ENCODE measurements around the gene OPRD1. TPM values are rescaled to one million over a fixed set of nuclear protein-coding genes. Genes with fewer than 3 reads are reported as not detected.

Gene OPRD1
- total RNA-seq, 1 donor, result not detected

DNA sequence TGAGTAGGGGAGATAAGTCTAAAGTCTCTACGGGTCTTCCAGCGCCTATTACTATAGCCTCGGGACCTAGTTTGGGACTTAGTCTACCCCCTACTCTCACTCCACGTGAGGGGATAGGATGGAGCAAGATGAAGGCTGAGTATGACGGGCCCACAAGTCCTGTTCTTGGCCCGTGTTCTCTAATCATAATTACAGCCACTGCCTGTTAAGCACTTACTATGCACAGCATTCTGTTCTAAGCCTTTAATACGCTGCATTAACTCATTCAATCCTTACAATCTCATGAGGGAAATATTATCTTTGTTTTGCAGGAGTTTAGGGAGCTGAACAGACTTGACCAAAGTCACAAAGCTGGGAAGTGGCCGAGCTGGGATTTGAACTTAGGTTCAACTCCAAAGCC, 78.5 kb downstream of the OPRD1 start:
- TF ChIP-seq, protein P1, sequence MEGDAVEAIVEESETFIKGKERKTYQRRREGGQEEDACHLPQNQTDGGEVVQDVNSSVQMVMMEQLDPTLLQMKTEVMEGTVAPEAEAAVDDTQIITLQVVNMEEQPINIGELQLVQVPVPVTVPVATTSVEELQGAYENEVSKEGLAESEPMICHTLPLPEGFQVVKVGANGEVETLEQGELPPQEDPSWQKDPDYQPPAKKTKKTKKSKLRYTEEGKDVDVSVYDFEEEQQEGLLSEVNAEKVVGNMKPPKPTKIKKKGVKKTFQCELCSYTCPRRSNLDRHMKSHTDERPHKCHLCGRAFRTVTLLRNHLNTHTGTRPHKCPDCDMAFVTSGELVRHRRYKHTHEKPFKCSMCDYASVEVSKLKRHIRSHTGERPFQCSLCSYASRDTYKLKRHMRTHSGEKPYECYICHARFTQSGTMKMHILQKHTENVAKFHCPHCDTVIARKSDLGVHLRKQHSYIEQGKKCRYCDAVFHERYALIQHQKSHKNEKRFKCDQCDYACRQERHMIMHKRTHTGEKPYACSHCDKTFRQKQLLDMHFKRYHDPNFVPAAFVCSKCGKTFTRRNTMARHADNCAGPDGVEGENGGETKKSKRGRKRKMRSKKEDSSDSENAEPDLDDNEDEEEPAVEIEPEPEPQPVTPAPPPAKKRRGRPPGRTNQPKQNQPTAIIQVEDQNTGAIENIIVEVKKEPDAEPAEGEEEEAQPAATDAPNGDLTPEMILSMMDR (IDR thresholded peaks at IDR 0.05; ENCODE audit: insufficient read depth, low read length), result no peak
- no peak overlapping the region for H3K4me3 ChIP-seq (ENCODE audit: low read depth, low read length)
- no peak for DNase-seq (ENCODE audit: low read depth)

DNA sequence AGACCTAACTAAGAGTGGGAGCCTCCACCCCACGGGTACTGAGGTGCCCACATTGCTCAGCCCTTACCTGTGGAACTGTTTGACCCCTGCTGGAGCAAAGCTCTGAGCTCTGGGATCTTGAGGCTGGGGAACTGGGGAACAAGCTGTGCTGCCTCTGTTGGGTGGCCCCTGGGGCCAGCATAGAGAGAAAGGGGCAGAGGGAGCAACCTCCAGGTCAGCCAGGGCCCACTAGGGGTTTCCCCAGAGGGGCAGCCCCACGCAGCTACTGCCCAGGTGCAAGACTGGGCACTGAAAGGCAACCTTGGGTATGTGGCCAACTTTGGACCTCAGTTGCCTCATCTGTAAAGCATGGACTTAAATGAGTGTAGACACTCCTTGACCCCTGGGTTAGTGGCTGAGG, 78.9 kb downstream of the OPRD1 start:
- TF ChIP-seq, protein P1 (IDR thresholded peaks at IDR 0.05; ENCODE audit: insufficient read depth, low read length), result no peak

DNA sequence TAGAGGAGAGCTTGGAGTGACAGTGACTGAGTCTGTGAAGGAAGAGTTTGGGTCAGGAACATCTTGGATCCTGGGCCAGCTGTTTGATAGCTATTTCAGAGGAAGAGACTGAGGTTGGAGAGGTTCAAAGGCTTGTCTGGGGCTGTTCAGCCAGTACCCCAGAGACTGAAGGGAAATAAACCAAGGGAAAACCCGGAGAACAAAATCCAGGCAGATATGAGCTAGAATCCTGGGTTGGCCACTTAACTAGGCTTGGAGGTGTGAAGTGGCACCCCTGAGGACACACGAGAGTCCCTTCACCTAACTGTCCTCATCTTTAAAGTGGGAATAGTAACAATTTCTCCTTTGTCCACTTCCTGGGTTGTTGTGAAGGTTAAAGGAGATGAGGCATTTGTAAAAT, 79.3 kb downstream of the OPRD1 start:
- no peak overlapping the region for H3K4me3 ChIP-seq (ENCODE audit: low read depth, low read length)
- no peak for DNase-seq (ENCODE audit: low read depth)
- TF ChIP-seq, protein P1 (IDR thresholded peaks at IDR 0.05; ENCODE audit: insufficient read depth, low read length), result no peak

More for the DNA sequence above, 78.9 kb downstream of the OPRD1 start:
- DNase-seq (ENCODE audit: low read depth), result no peak
- no peak overlapping the region for H3K4me3 ChIP-seq (ENCODE audit: low read depth, low read length)

DNA sequence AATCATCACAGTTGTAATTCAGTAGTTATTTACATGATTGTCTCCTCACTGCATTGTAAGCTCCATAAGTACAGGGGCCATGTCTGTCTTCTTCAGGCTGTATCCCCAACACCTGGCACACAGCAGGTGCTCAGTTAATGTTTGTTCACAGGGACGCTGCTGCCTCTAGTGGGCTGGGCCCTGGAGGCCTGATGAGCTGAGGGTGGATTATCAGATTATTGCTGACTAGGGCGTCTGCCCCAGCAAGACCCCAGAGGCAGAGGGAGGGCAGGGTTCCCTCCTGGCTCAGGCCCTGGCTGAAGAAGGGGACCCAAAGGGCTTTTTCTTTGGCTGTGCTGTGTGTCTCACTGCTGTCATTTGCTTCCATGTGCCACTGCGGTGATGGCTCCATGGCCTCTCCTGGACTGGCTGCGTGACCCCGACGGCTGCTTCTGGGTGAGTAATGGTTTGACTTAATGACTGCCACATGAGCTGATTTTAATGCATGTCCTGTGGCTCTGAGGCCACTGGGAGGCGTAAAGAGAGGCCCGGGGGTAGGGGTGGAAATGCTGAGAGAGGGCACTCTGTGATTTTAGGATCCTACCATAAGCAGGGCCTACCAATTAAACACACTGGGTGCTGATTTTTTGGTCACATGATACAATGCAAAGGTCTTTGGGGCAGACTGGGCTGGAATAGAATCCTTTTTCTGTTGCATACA, 81.6 kb downstream of the OPRD1 start:
- TF ChIP-seq, protein P1 (IDR thresholded peaks at IDR 0.05; ENCODE audit: insufficient read depth, low read length), result no peak
- H3K4me3 ChIP-seq (ENCODE audit: low read depth, low read length), result no peak overlapping the region
- no peak for DNase-seq (ENCODE audit: low read depth)

DNA sequence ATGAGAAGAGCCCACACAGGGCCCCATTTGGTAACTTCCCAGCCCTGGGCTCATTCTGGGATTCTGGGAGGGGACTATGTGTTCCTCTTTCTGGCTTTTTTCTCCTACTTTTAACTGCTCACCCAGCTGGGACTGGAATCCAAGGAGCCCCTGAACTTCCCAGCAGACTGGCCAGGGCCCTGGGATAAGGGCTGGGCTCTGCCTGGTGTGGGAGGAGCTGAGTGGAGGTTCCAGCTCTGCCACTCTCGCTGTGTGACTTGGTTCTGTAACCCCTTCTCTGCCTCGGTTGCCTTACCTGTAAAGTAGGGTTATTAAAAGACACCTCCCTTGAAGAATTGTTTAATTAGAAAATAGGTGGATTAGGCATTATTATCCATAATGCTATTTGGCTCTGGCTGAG, 82.8 kb downstream of the OPRD1 start:
- no peak overlapping the region for H3K4me3 ChIP-seq (ENCODE audit: low read depth, low read length)
- DNase-seq (ENCODE audit: low read depth), result no peak
- TF ChIP-seq, protein P1 (IDR thresholded peaks at IDR 0.05; ENCODE audit: insufficient read depth, low read length), result no peak

DNA sequence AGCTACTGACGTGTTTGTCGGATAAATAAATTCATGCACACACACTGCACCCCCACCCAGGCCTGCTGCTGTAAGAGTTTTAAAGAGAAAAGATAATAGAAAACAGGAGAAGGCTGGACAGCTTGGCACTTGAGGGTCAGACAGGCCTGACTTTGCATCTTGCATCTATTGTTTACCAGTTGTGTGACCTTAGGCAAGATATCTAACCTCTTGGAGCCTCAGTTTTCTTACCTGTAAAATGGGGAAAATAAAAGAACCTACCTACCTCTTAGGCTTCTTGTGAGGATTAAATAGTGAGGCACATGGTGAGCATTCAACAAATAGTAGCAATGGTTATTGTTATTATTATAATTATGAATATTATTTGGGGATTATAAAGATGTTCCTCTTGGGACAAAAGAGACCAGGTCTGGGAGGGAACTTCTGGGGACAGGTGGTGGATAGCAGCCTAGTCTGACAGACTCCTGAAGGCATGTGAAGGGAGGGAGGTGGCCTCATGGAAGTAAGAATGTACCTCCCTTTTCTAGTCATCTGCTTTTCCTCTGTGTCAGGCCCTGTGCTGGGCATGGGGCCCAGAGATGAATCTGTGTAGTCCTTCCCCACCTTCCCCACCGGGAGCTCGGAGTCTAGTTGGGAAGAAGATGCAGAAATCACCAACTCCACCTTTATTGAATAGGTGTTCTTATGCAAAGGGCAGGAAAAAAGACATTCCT, 84.1 kb downstream of the OPRD1 start:
- TF ChIP-seq, protein P1 (IDR thresholded peaks at IDR 0.05; ENCODE audit: insufficient read depth, low read length), result no peak
- DNase-seq (ENCODE audit: low read depth), result peak; percentile 33
- H3K4me3 ChIP-seq (ENCODE audit: low read depth, low read length), result no peak overlapping the region
